Measurements from ENCODE around the gene KRTAP4-11.

DNA sequence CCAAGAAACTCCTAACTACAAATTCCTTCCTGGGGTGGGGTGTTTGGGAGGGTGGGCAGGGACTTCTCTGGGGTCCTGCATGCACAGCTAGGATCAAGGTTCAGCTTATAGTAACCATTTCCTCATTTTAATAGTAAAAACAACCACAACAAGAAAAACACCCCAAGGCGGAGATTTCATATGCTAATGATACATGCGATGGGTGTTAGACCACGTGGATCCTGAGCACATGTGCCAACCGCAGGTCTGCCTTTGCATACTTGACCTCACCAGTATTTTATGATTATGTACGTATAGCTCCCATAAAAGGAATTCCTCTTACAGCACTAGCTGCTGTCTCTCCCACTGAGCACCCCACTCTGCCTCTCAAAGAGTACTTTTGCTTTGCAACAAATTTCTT lies 1.9 kb downstream of the KRTAP4-11 start:
- TF ChIP-seq, protein P1, sequence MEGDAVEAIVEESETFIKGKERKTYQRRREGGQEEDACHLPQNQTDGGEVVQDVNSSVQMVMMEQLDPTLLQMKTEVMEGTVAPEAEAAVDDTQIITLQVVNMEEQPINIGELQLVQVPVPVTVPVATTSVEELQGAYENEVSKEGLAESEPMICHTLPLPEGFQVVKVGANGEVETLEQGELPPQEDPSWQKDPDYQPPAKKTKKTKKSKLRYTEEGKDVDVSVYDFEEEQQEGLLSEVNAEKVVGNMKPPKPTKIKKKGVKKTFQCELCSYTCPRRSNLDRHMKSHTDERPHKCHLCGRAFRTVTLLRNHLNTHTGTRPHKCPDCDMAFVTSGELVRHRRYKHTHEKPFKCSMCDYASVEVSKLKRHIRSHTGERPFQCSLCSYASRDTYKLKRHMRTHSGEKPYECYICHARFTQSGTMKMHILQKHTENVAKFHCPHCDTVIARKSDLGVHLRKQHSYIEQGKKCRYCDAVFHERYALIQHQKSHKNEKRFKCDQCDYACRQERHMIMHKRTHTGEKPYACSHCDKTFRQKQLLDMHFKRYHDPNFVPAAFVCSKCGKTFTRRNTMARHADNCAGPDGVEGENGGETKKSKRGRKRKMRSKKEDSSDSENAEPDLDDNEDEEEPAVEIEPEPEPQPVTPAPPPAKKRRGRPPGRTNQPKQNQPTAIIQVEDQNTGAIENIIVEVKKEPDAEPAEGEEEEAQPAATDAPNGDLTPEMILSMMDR (IDR thresholded peaks at IDR 0.05), result no peak
- TF ChIP-seq POLR2A (IDR thresholded peaks at IDR 0.05), result no peak
